KG1 (cell line): Measurements from ENCODE around the gene DLGAP4.

Experiments
- DNase-seq: peaks from one replicate; lab custom pipeline; 2025; lab: John Stamatoyannopoulos, UW

Gene DLGAP4

GRCh38 chr20:36308986-36309385 is 2.8 kb downstream of the DLGAP4 start:
- no peak for DNase-seq

- no peak for DNase-seq
Measured at GRCh38 chr20:36309643-36310042, 3.5 kb downstream of the DLGAP4 start.

GRCh38 chr20:36310215-36310981 is 4.3 kb downstream of the DLGAP4 start:
- no peak for DNase-seq

- DNase-seq, result no peak
Measured at GRCh38 chr20:36311141-36311853, 5.2 kb downstream of the DLGAP4 start.

- DNase-seq, result no peak
Measured at GRCh38 chr20:36311854-36312723, 6.0 kb downstream of the DLGAP4 start.

GRCh38 chr20:36312724-36313441 is 6.7 kb downstream of the DLGAP4 start:
- no peak for DNase-seq

GRCh38 chr20:36313476-36313875 is 7.3 kb downstream of the DLGAP4 start:
- DNase-seq, result no peak

- DNase-seq, result no peak
Measured at GRCh38 chr20:36313926-36314325, 7.8 kb downstream of the DLGAP4 start.

- no peak for DNase-seq
Measured at GRCh38 chr20:36314734-36315544, 8.8 kb downstream of the DLGAP4 start.

- DNase-seq, result no peak
Measured at GRCh38 chr20:36315545-36316351, 9.6 kb downstream of the DLGAP4 start.

- no peak for DNase-seq
Measured at GRCh38 chr20:36317675-36318074, 11.5 kb downstream of the DLGAP4 start.

GRCh38 chr20:36318166-36318565 is 12.0 kb downstream of the DLGAP4 start:
- no peak for DNase-seq

GRCh38 chr20:36319356-36320260 is 13.5 kb downstream of the DLGAP4 start:
- DNase-seq, result no peak

GRCh38 chr20:36320261-36320897 is 14.2 kb downstream of the DLGAP4 start:
- no peak for DNase-seq

- no peak for DNase-seq
Measured at GRCh38 chr20:36320898-36321695, 15.0 kb downstream of the DLGAP4 start.

- DNase-seq, result no peak
Measured at GRCh38 chr20:36322131-36322530, 16.0 kb downstream of the DLGAP4 start.

- DNase-seq, result no peak
Measured at GRCh38 chr20:36330091-36330490, 24.0 kb downstream of the DLGAP4 start.

- no peak for DNase-seq
Measured at GRCh38 chr20:36331209-36331608, 25.1 kb downstream of the DLGAP4 start.
